Tibial nerve (tissue), 4 donors: ENCODE measurements around the gene KRT40.

ENCODE experiments used
- EP300 ChIP-seq, 2 donors: sonication (generic); formaldehyde crosslinking; IDR thresholded peaks; one replicate each; pipeline ENCODE4 v1.6.1; 2017; ENCODE audit warnings: antibody characterized with exemption in 2 of 2, mild to moderate bottlenecking in 1 of 2
- POLR2A ChIP-seq, 2 donors: fragments of 450-650 bp; IDR thresholded peaks; one replicate each; pipeline ENCODE4 v1.6.1; 2017; ENCODE audit warnings: antibody characterized with exemption in 2 of 2, mild to moderate bottlenecking in 2 of 2, moderate library complexity in 2 of 2
- TF ChIP-seq, protein P1 (sequence below), 5 experiments: fragments of 200-600 bp in 3 of 5; fragments of 450-650 bp in 2 of 5; sonication (generic) in 3 of 5; IDR thresholded peaks; one replicate each; pipeline ENCODE4 v1.5.1; 2016 to 2019; ENCODE audit warnings: antibody characterized with exemption in 5 of 5, mild to moderate bottlenecking in 3 of 5, moderate library complexity in 2 of 5

GRCh38 chr17:40966848-40967247 is 17.3 kb downstream of the KRT40 start, which contains the start of gene KRT39:
- TF ChIP-seq, protein P1, sequence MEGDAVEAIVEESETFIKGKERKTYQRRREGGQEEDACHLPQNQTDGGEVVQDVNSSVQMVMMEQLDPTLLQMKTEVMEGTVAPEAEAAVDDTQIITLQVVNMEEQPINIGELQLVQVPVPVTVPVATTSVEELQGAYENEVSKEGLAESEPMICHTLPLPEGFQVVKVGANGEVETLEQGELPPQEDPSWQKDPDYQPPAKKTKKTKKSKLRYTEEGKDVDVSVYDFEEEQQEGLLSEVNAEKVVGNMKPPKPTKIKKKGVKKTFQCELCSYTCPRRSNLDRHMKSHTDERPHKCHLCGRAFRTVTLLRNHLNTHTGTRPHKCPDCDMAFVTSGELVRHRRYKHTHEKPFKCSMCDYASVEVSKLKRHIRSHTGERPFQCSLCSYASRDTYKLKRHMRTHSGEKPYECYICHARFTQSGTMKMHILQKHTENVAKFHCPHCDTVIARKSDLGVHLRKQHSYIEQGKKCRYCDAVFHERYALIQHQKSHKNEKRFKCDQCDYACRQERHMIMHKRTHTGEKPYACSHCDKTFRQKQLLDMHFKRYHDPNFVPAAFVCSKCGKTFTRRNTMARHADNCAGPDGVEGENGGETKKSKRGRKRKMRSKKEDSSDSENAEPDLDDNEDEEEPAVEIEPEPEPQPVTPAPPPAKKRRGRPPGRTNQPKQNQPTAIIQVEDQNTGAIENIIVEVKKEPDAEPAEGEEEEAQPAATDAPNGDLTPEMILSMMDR (IDR thresholded peaks at IDR 0.05) = no peak
- TF ChIP-seq POLR2A (IDR thresholded peaks at IDR 0.05) (no peak), EP300 (IDR thresholded peaks at IDR 0.05) (no peak)
